Lower leg skin (tissue), 4 donors: Measurements from ENCODE around the gene ANTXR1. TPM values are rescaled to one million over a fixed set of nuclear protein-coding genes. Genes with fewer than 3 reads are reported as not detected.
A peak's percentile ranks its signal among the peaks of the same experiment; 100 is the strongest.
"Not testable (repeated sequence)": the region's sequence is repeated elsewhere in the genome, so short reads cannot be mapped to it uniquely, and the experiment has no call there.

Experiments
- DNase-seq, 2 donors: peaks; one replicate each; pipeline ENCODE4 v3.0.0-alpha.2; 2019; ENCODE audit warnings: low spot score in 2 of 2
- H3K4me3 ChIP-seq: fragments of 200-600 bp; sonication (generic); 2 replicates; pipeline ENCODE4 v1.5.1; 2017; ENCODE audit warnings: mild to moderate bottlenecking, low read depth; ENCODE audit not compliant: poor library complexity, severe bottlenecking
- POLR2A ChIP-seq, 2 donors: fragments of 450-650 bp; IDR thresholded peaks; one replicate each; pipeline ENCODE4 v1.6.1; 2016 to 2017; ENCODE audit warnings: antibody characterized with exemption in 2 of 2, mild to moderate bottlenecking in 1 of 2, moderate library complexity in 1 of 2
- WGBS, 2 donors: methylation state at CpG; one replicate each; pipeline ENCODE4 v1.1.5; 2018; 5-methylcytosine and 5-hydroxymethylcytosine counted together
- intact Hi-C: fragments of 100-400 bp; cut with DNase I; formaldehyde crosslinking; loops from one replicate; pipeline ENCODE4 v1.15.0; 2023; ENCODE audit warnings: low total_unique reads
- total RNA-seq, 4 donors: library from RNA; depleted of rRNA; stranded (reverse); fragments of >200 nt; gene quantifications; one replicate each; pipeline ENCODE4 v1.1.0, GENCODE V29; 2016
- TF ChIP-seq, protein P1 (sequence below), 3 donors: fragments of 450-650 bp; IDR thresholded peaks; one replicate each; pipeline ENCODE4 v1.5.1; 2016; ENCODE audit warnings: antibody characterized with exemption in 3 of 3, mild to moderate bottlenecking in 3 of 3, moderate library complexity in 2 of 3

Gene ANTXR1
- total RNA-seq, 4 donors from 2014 or later, result 43.3 to 56.7 (median 52.7) TPM

DNA sequence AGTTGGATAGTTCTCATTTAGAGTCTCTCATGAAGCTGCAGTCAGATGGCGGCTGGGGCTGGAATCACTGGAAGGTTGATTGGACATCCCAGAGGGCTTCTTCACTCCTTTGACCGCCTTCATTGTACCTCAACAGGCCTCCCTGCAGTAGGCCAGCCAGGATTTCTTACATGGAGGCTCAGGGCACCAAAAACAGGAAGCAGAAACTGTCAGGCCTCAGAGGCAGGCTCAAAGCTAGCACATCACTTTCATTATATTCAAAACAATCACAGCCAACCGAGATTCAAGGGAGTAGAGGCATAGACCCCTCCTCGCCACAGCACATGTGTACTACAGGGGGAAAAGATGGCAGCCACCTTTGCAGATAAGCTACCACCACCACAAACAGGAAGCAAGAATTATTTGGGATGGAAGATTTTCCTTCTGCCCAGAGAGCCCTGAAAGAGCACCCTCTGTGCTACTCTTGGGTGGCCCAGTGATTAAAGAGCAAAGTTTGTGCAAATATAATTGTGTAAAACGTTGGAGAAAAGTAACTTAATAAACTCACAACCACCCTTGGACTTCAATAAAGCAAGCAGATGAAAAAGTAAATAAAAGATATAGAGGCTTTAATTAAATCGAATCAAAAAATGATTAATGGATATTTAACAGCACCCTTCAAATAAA lies 218.8 kb downstream of the ANTXR1 start:
- no peak for TF ChIP-seq POLR2A (IDR thresholded peaks at IDR 0.05)
- TF ChIP-seq, protein P1, sequence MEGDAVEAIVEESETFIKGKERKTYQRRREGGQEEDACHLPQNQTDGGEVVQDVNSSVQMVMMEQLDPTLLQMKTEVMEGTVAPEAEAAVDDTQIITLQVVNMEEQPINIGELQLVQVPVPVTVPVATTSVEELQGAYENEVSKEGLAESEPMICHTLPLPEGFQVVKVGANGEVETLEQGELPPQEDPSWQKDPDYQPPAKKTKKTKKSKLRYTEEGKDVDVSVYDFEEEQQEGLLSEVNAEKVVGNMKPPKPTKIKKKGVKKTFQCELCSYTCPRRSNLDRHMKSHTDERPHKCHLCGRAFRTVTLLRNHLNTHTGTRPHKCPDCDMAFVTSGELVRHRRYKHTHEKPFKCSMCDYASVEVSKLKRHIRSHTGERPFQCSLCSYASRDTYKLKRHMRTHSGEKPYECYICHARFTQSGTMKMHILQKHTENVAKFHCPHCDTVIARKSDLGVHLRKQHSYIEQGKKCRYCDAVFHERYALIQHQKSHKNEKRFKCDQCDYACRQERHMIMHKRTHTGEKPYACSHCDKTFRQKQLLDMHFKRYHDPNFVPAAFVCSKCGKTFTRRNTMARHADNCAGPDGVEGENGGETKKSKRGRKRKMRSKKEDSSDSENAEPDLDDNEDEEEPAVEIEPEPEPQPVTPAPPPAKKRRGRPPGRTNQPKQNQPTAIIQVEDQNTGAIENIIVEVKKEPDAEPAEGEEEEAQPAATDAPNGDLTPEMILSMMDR (IDR thresholded peaks at IDR 0.05), result no peak
- no peak overlapping the region for H3K4me3 ChIP-seq
- no peak for DNase-seq
- 78 to 82% methylated on average over 6 of the region's 6 CpGs for WGBS, 2 donors
- intact Hi-C loops, result no loop called here

DNA sequence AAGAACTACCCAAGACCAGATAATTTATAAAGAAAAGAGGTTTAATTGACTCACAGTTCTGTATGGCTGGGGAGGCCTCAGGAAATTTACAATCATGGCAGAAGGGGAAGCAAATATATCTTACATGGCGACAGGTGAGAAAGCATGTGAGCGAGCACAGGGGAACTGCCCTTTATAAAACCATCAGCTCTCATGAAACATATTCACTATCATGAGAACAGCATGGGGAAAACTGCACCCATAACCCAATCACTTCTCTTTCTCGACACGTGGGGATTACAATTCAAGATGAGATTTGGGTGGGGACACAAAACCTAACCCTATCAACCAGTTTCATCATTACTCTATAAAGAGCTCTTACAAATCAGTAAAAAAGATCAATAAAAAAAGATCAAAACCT lies 222.9 kb downstream of the ANTXR1 start:
- H3K4me3 ChIP-seq, DNase-seq, intact Hi-C loops: not testable (repeated sequence)
- 94% methylated on average over 4 of the region's 4 CpGs for WGBS, 2 donors

DNA sequence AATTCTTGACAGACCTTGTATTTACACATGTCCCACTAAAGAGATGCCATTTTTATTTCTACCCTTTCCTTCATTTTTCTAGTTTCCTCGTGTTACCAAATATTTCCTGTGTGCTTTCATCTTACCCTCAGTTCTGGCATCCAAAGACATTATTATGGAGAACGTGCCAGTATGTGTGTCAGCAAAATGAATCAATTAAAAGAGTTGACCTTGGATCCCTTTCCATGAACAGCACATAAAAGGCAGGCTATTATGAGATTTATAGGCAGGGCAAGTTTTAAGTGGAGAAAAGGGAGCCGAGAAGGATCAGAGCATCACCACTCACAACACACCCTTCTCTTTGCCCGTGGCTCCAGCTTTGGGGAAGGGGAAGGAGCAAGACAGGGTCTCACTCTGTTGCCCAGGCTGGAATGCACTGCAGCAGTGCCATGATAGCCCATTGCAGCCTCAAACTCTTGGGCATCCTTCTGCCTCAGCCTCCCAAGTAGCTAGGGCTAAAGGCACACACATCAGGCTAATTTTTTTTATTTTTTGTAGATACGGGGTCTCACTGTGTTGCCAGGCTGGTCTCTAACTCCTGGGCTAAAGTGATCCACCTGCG lies 224.2 kb downstream of the ANTXR1 start:
- no peak for DNase-seq
- intact Hi-C loops, result no loop called here
- 39 to 48% methylated on average over 6 of the region's 6 CpGs for WGBS, 2 donors
- H3K4me3 ChIP-seq, result no peak overlapping the region
- TF ChIP-seq, protein P1 (IDR thresholded peaks at IDR 0.05), result no peak
- TF ChIP-seq POLR2A (IDR thresholded peaks at IDR 0.05), result no peak

DNA sequence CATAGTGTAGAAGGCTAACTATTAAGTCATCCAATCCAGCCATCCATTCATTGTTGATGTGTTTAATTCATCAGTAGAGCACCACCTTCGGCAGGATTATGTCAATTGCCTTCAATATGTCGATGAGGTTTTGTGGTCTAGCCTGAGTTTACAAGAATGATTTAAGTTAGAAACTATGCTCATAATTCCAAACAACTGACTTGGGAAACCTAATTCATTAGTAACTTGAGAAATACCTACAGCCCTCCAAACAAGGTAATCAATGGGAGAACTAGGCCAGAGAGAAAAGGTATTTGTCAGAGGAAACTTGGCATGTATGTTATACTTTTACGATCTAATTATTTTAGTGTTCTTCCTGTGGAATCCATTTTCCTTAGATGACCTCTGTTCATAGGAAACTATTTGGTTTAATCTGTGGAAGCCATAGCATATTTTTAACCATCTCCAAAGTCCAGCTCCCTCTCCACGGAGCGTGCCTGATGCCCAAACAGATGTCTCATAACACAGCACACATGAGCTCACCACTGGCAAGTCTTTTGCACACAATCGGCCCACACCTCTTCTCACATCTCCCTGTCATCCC lies 225.6 kb downstream of the ANTXR1 start:
- no peak for TF ChIP-seq POLR2A (IDR thresholded peaks at IDR 0.05)
- TF ChIP-seq, protein P1 (IDR thresholded peaks at IDR 0.05), result no peak
- no peak for DNase-seq
- no peak overlapping the region for H3K4me3 ChIP-seq
- WGBS, 2 donors, result 56 to 62% methylated on average over 6 of the region's 6 CpGs
- intact Hi-C loops, result no loop called here

DNA sequence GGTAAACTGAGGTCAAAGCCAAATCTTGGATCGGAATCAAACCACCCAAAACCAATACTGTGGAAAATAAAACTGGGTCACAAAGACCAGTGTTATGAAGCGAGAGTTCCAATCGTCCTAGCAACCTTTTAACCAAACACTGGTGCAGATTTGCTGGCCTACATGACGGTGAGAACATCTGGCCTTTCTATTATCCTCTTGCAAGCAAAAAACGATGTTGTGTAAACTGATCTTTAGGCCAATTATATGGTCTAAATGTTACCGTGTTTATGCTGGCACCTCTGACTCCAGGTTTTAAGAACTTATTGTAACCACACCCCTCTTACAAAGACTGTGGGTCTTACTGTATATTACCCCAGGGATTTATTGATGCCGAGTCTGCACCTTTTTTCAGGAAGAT lies 228.1 kb downstream of the ANTXR1 start:
- WGBS, 2 donors, result 53 to 55% methylated on average over 7 of the region's 7 CpGs
- no peak for TF ChIP-seq POLR2A (IDR thresholded peaks at IDR 0.05)
- TF ChIP-seq, protein P1 (IDR thresholded peaks at IDR 0.05), result no peak
- intact Hi-C loops, result no loop called here
- no peak for DNase-seq
- no peak overlapping the region for H3K4me3 ChIP-seq

DNA sequence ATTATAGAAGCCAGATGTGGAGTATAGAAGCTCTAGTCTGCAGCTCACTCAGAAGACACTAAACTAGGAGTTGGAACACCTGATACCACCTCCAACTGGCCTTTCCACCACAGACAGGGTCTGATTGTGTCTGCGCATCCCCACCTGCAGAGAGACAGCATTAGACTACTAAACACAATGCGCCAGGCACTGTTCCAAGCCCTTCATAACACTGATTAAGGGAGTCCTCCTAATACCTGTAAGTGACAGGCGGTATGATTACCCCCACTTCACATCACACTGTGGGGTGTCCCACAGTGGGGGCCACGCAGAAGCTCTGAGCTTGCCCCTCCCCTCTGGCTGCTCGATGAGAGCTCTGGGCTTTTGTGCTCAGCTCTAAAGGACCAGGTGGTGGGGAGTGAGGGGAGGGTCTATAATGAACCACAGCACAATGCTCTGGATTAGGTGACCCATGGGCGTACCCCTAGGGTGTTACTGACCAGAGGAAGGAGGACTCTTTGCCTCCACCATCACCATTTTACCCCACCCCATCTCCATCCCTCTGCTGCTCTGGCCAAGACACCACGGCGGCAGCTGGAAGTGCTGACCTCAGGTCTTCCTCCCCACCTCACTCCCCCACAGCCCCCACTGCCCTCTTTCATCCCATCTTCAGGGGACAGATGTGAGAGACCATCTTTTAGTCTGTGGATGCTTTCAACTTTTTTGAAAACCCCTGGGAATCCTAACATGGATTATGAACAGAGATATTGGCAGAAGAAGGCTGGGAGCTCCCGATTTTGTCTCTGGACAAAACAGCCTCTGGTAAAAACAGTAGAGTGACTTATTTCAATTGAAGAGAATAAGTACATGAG lies 228.9 kb downstream of the ANTXR1 start:
- 84 to 87% methylated on average over 9 of the region's 9 CpGs for WGBS, 2 donors

More for the DNA sequence above, 228.9 kb downstream of the ANTXR1 start:
- TF ChIP-seq, protein P1 (IDR thresholded peaks at IDR 0.05), result no peak
- no peak for TF ChIP-seq POLR2A (IDR thresholded peaks at IDR 0.05)
- intact Hi-C loops, result no loop called here
- peak in 1 of 2 donors; percentile 56 for DNase-seq
- no peak overlapping the region for H3K4me3 ChIP-seq
